Endometrium (tissue), 2 donors: Measurements from ENCODE around the gene FBLN1.
"Not testable (repeated sequence)": the region's sequence is repeated elsewhere in the genome, so short reads cannot be mapped to it uniquely, and the experiment has no call there.

Source experiments
- FAIRE-seq: peaks from 2 replicates; lab custom pipeline; 2012; peaks lifted over from hg19 to GRCh38; lab: Jason Lieb, UNC
- donor health status: control.
- donor health status: control.

FBLN1 gene

GRCh38 chr22:45612940-45613339 lies 110.3 kb downstream of the FBLN1 start:
- no peak for FAIRE-seq

- FAIRE-seq, result no peak
Measured at GRCh38 chr22:45615364-45615763, 112.7 kb downstream of the FBLN1 start.

GRCh38 chr22:45616432-45616831 lies 113.7 kb downstream of the FBLN1 start:
- no peak for FAIRE-seq

- no peak for FAIRE-seq
Measured at GRCh38 chr22:45617948-45618347, 115.3 kb downstream of the FBLN1 start.

GRCh38 chr22:45620706-45621105 lies 118.0 kb downstream of the FBLN1 start:
- FAIRE-seq, result no peak

- FAIRE-seq, result no peak
Measured at GRCh38 chr22:45621836-45622600, 119.3 kb downstream of the FBLN1 start.

GRCh38 chr22:45623464-45624145 lies 120.9 kb downstream of the FBLN1 start:
- FAIRE-seq, result not testable (repeated sequence)

- FAIRE-seq, result no peak
Measured at GRCh38 chr22:45626198-45626651, 123.5 kb downstream of the FBLN1 start.

- no peak for FAIRE-seq
Measured at GRCh38 chr22:45627489-45628233, 125.0 kb downstream of the FBLN1 start.

GRCh38 chr22:45628515-45628914 lies 125.8 kb downstream of the FBLN1 start:
- FAIRE-seq, result no peak

- FAIRE-seq, result no peak
Measured at GRCh38 chr22:45629469-45630089, 126.9 kb downstream of the FBLN1 start.

- no peak for FAIRE-seq
Measured at GRCh38 chr22:45630436-45630835, 127.8 kb downstream of the FBLN1 start.

GRCh38 chr22:45631140-45631840 lies 128.6 kb downstream of the FBLN1 start:
- FAIRE-seq, result no peak

GRCh38 chr22:45631841-45632238 lies 129.2 kb downstream of the FBLN1 start:
- no peak for FAIRE-seq

- FAIRE-seq, result no peak
Measured at GRCh38 chr22:45632791-45633515, 130.3 kb downstream of the FBLN1 start.

- FAIRE-seq, result no peak
Measured at GRCh38 chr22:45636683-45637082, 134.0 kb downstream of the FBLN1 start.

GRCh38 chr22:45638197-45638596 lies 135.5 kb downstream of the FBLN1 start:
- FAIRE-seq, result no peak

- no peak for FAIRE-seq
Measured at GRCh38 chr22:45638834-45639746, 136.4 kb downstream of the FBLN1 start.

- no peak for FAIRE-seq
Measured at GRCh38 chr22:45639747-45640102, 137.0 kb downstream of the FBLN1 start.

GRCh38 chr22:45640291-45640940 lies 137.7 kb downstream of the FBLN1 start:
- no peak for FAIRE-seq
